CMK (cell line): ENCODE measurements around the gene DKKL1.

Source experiments
- DNase-seq: peaks from one replicate; pipeline ENCODE4 v3.0.0-alpha.2; 2010; ENCODE audit warnings: low read depth

The DKKL1 gene

GRCh38 chr19:49396738-49397505 lies 33.2 kb downstream of the DKKL1 start:
- DNase-seq: no peak

GRCh38 chr19:49398001-49398615 lies 34.4 kb downstream of the DKKL1 start:
- DNase-seq: no peak

GRCh38 chr19:49398931-49399330 lies 35.3 kb downstream of the DKKL1 start:
- no peak for DNase-seq

GRCh38 chr19:49400029-49400428 lies 36.4 kb downstream of the DKKL1 start:
- no peak for DNase-seq

GRCh38 chr19:49403404-49404187 lies 39.9 kb downstream of the DKKL1 start:
- no peak for DNase-seq

GRCh38 chr19:49407079-49407478 lies 43.4 kb downstream of the DKKL1 start:
- no peak for DNase-seq

- DNase-seq: no peak
Observed at GRCh38 chr19:49407482-49408015, 43.9 kb downstream of the DKKL1 start.

- no peak for DNase-seq
Observed at GRCh38 chr19:49408816-49409440, 45.3 kb downstream of the DKKL1 start.

GRCh38 chr19:49409441-49410029 lies 45.9 kb downstream of the DKKL1 start:
- no peak for DNase-seq

- DNase-seq: no peak
Observed at GRCh38 chr19:49411681-49412326, 48.1 kb downstream of the DKKL1 start.

GRCh38 chr19:49413348-49413747 lies 49.7 kb downstream of the DKKL1 start:
- no peak for DNase-seq

GRCh38 chr19:49414256-49414655 lies 50.6 kb downstream of the DKKL1 start:
- no peak for DNase-seq

- DNase-seq: no peak
Observed at GRCh38 chr19:49415102-49415809, 51.6 kb downstream of the DKKL1 start.

GRCh38 chr19:49415810-49416200 lies 52.1 kb downstream of the DKKL1 start:
- DNase-seq: no peak

GRCh38 chr19:49417088-49417487 lies 53.4 kb downstream of the DKKL1 start:
- DNase-seq: no peak

- DNase-seq: no peak
Observed at GRCh38 chr19:49418511-49418910, 54.8 kb downstream of the DKKL1 start.

GRCh38 chr19:49419173-49419572 lies 55.5 kb downstream of the DKKL1 start:
- DNase-seq: no peak

GRCh38 chr19:49420227-49420626 lies 56.5 kb downstream of the DKKL1 start:
- DNase-seq: no peak

GRCh38 chr19:49421039-49421877 lies 57.6 kb downstream of the DKKL1 start:
- no peak for DNase-seq

- no peak for DNase-seq
Observed at GRCh38 chr19:49421878-49422202, 58.2 kb downstream of the DKKL1 start.
